GM12891 (cell line): ENCODE measurements around the gene CA9.

Source experiments
- POLR2A ChIP-seq: IDR thresholded peaks from 2 replicates; pipeline ENCODE4 v1.6.1; 2011; ENCODE audit warnings: low read depth, low read length, control low read depth
- SPI1 ChIP-seq: IDR thresholded peaks from 2 replicates; pipeline ENCODE4 v1.6.1; 2011; ENCODE audit warnings: low read depth, low read length, control low read depth
- TAF1 ChIP-seq: IDR thresholded peaks from 2 replicates; pipeline ENCODE4 v1.6.1; 2011; ENCODE audit warnings: low read depth, low read length, control low read depth

DNA sequence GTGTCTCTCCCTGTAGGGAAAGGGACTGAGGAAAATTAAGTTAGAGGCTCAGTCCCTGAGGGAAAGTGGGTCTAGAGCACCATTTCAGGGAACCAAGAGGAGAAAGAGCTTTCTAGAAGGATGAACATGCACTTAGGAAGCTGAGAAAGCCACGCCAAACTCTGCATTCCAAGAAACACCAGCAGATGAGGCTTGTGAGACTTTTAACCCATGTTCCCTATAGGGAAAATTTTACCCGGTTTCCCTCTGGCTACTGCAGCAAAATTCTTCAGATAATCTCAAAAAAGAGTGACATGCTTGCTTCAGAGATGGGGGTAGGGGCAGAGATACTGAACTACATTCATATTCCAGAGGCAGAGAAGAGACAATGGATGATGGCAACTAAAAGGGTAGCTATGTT is 49.7 kb downstream of the CA9 start:
- TF ChIP-seq POLR2A (no peak), TAF1 (no peak), SPI1 (no peak)
